GM19351 (cell line): Measurements from ENCODE around the gene PPIL1.
"Not testable (repeated sequence)": the region's sequence is repeated elsewhere in the genome, so short reads cannot be mapped to it uniquely, and the experiment has no call there.

Source experiments
- ATAC-seq: cut with Tn5 transposase; IDR thresholded peaks from one replicate; pipeline ENCODE4 v1.9.1; 2021; ENCODE audit warnings: mild to moderate bottlenecking, moderate library complexity; ENCODE audit not compliant: unreplicated experiment

Gene PPIL1

DNA sequence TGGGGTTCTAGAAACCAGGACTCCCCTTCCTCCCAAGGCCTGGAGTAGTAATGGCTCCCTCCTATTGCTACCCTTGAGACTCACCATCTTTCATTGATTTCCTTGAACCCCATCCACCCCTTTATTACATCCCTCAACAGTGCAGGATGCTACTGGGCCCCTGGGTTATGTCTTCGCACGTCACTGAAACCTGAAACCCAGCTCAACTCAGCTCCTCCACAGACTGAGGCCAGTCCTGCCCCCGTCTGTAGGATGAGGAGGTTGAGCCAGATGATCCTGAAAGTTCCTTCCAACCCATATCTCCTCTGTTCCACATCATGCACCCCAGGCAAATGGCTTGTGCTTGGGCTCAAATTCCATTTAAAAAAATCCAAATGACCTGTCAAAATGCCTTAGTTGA, 56.8 kb downstream of the PPIL1 start:
- no peak for ATAC-seq

DNA sequence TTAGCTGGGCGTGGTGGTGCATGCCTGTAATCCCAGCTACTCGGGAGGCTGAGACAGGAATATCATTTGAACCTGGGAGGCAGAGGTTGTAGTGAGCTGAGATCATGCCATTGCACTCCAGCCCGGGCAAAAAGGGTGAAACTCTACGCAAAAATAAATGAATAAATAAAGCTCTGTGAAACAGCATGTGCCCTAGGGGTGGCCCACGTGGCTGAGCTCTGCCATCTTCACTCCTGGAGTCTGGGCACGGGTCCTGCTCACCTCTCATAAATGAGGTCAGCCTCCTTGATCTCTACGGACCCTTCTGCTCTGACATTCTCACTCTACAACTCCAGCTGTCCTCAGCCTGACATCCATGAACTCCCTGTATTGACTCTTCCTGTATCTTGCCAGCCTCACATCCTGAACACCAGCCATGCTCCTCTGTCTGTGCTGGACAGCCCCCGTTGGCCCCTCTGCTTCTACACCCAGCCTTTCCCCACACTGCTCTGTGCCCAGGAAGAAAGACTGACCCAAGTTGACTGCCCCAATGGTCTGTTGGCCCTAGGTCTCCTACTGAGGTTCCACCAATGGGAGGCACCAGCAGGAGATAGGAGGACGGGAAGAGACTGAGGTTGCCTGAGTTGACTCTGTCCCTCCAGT, 57.3 kb downstream of the PPIL1 start:
- ATAC-seq, result no peak

DNA sequence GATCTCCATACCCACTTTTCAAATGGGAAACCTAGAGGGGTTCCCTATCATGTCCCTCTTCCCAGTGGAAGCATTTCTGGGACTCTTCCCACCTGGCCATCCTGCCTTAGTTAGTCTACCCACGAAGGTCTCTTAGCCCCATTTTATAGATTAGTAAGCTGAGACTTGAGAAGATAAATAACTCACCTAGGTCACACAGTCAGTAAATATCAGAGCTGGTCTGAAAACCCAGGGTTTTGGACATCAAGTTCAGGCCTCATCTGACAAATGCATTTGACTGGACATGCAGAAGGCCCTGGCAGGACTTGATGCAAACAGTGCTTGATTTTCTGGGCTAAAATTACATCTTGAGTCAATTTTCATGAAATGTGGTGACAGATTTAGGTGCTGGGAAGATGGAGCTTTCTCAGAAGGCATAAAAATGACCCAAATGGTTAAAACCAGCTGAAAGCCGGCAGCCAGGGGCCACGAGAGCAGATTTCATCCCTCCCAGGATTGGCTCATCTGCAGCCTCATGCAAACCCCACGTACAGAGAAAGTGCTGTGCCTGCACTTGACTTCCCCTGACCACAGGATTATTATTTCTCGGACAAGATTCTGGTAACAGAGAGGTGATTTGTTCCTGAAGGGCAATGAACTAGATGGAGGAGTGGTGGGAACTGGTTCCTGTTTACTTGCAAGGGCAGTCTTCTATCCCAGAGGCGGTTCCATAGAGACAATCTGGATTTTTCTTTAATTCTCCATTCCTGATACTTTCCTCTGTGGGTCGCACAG, 58.5 kb downstream of the PPIL1 start:
- ATAC-seq, result no peak

DNA sequence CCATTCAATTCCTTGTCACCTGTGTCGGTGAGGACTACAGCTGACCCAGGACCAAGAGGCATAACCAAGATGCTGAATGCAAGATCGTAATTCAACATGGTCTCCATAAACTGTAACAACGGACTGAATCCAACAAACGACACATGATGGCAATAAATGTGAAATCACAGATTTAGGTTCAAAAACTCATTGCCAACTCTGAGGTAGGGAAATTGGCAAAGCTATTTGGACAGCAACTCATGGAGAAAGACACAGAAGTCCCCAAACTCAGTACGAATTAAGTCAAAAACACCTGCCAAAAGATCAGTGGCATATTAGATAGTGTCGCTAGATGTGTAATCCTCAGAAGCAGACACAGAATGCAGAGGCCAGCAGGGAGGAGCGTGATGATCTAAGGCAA, 60.4 kb downstream of the PPIL1 start:
- ATAC-seq, result no peak

DNA sequence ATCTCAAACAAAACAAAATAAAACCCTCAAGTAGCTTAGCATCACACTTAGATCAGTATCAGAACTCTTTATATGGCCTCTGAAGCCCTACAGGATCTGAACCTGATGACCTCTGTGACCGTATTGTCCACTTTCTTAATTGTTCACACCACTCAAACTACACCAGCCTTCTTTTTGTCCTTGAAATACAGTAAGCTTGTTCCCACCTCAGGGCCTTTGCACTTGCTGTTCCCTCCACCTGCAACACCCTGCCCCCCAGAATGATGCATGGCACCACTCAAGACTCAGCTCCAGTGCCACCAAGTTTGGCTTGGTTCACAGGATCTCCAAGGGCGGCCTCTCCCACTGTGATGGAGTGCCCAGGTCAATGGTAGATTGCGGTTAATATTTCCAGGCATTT, 61.1 kb downstream of the PPIL1 start:
- ATAC-seq, result no peak

DNA sequence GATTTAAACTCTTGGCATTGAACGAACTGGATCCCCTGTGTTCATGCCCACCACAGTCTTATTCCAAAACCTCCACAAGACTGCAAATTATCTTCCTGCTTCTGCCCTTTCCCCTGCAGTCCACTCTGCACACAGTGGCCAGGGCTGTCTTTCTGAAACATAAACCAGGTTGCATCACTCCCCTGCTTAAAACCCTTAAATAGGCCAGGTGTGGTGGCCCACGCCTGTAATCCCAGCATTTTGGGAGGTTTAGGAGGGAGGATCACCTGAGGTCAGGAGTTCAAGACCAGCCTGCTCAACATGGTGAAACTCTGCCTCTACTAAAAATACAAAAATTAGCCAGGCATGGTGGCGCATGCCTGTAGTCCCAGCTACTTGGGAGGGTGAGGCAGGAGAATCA, 61.6 kb downstream of the PPIL1 start:
- not testable (repeated sequence) for ATAC-seq

DNA sequence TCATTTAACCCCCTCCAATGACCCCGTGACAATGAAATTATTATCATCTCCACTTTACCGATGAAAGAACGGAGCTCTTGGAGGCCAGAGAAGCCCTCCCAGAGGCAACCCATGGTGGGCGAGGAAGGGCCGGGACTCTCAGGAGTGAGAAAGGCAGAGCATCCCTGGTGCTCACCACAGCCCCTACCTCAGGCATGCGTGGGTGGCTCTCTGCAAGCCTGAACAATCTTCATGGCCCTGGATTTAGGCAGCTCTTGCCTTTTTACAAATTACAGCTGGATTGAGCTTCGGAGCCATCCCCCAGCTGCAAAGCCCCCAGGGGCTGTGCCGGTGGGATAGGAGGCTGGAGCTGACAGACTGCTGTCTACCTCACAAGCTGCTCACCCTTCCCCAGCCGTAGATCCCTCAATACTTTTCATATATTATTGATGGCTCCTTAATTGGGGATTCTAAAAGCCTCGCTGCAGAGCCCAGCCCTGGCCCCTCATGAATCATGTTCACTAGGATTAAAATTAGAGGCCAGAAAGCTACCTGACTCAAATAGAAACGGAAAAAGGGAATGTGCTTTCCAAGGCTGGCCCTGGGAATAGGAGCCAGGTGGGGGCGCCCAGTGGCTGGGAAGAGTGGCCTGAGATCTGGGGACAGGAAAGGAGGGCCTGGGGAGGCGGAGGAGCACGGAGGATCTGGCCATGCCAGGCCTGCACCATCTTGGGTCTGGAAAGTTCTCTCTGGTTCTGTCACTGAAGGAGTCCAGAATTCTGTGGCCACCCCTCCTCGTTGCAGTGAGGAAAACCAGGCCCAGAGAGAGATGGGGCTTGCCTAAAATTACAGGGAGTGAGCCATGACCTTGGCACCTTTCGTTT, 64.4 kb downstream of the PPIL1 start:
- ATAC-seq, result no peak

DNA sequence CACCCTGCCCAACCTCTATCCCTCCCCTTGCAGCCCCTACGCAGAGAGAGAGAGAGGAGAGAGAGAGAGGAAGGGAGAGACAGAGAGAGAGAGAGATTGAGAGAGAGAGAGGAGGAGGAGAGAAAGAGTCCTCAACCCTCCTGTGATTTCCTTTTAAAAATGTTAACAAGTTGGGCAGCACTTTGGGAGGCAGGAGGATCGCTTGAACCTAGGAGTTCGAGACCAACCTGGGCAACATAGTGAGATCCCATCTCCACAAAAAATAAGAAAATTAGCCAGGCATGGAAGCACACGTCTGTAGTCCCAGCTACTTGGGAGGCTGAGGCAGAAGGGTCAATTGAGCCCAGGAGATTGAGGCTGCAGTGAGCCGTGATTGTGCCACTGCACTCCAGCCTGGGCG, 65.4 kb downstream of the PPIL1 start:
- no peak for ATAC-seq

DNA sequence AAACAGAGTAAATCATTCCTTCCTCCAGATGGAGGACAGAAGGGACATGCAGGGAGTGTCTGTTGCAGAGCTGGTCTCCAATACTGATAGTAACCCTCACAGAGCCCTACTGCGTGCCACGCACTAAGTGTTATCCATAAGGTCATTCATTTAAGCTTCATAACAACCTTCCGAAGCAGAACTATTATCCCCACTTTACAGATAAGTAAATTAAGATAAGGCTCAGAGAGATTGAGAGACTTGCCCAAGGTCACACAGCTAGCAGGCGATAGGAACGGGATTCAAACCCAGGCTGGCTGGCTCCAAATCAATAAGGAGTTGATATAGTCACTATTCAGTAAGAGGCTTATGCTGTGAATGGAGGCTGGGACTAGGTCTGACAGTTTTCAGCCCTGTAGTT, 66.0 kb downstream of the PPIL1 start:
- no peak for ATAC-seq

DNA sequence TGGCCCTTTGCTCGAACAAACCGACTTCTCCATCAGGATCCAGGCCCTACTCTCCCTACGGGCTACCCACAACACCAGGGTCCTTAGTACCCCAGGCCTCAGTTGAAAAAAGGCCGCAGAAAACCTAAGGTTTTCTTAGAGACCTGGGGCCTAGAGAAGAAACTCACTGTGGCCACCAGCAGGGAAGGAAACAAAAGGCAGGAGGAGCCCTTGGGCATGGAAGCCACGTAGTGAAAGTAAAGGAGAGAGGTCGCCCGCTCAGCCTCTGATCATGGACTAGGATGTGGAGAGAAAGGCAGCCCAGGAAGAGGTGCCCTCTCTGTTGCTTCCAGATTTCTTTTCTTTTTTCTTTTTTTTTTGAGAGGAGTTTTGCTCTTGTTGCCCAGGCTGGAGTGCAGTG, 66.9 kb downstream of the PPIL1 start:
- ATAC-seq, result no peak

DNA sequence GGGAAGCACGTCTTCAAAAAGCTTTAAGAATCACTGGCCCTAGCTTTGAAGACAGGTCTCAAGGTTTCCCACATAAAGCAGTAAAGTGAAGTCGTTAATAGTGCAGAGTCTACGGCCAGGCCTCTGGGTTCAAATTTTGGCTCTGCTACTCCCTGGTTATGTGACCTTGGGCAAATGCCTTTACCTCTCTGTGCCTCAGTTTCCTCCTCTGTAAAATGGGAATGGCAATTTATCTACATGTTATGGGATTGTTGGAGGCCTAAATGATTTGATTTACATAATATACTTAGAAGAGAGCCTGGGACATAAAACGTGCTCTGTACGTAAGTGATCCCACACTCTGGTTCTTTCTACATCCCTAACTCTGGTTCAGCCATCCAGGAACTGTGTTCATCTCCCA, 67.5 kb downstream of the PPIL1 start:
- no peak for ATAC-seq

DNA sequence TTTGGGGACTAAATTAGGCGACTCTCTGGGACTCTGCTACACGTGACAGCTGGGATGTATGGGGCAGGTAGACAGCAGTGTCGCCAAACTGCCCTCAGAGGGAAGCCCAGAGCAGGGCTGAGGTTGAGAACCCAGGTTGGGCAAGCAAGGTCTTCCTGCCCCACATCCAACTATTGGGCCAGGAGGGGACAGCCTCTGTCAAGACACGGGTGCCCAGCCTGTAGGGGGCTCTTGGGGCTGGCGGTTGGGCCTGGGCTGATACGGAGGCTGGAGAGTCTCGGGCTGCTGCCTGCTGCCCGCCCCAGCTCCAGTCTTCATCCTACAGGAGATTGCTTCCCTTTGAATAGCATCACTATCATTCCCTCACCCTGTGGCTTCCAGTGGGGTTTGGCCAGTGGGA, 68.7 kb downstream of the PPIL1 start:
- ATAC-seq, result no peak

DNA sequence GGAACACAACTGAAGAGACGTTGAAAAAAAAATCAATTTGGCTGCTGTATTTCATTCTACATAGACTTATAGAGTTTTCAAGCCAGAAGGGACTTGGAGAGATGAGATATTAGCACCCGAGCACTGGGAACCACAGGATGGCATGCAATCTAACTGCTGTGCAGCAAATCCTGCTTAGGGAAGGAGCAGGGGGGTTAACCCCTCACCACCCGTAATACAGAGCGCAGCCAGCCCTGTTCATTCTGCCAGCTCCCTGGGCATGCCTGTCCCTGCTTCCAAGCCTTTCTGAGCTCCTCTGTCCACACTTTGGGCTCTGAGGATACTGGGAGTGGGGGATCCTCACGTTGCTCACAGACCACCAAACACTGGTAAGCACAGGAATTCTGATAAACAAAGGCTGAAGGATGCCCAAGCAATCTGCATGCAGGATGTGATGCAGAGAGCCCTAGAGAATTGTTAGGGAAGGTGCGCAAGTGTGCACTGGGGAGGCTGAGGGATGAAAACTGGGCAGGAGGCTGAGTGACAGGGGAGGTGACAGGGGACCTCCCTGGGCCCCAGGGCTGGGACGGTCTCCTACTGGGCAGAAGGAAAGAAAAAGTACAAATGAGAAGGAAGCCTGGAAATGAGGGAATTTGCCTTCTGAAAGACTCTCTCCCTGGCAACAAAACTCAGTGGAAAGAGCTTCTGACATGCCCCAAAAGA, 69.4 kb downstream of the PPIL1 start:
- no peak for ATAC-seq
